Body of pancreas (tissue), 4 donors: ENCODE results near the gene BANK1. TPM values are rescaled to one million over a fixed set of nuclear protein-coding genes. Genes with fewer than 3 reads are reported as not detected.

Source experiments
- ATAC-seq: fragments of 150-250 bp; one replicate; pipeline ENCODE4 v1.9.1; 2016
- DNase-seq, 4 donors: peaks; one replicate each; pipeline ENCODE4 v3.0.0-alpha.2; 2019
- H3K27ac ChIP-seq, 4 donors: fragments of 200-600 bp; sonication (generic); 1 replicate in 3 of 4; 2 replicates in 1 of 4; pipeline versions ENCODE4 v1.5.1 to v1.6.1; 2016 to 2019; ENCODE audit warnings: mild to moderate bottlenecking in 1 of 4, mixed read lengths in 1 of 4, moderate library complexity in 1 of 4
- H3K27me3 ChIP-seq, 2 donors: fragments of 200-600 bp; sonication (generic); one replicate each; pipeline ENCODE4 v1.6.0; 2016; ENCODE audit warnings: mild to moderate bottlenecking in 1 of 2
- H3K36me3 ChIP-seq, 2 donors: fragments of 200-600 bp; sonication (generic); replicated peaks in 1 of 2; 2 replicates each; pipeline ENCODE4 v1.5.1; 2016; ENCODE audit warnings: low read depth in 2 of 2; ENCODE audit not compliant: insufficient read depth in 1 of 2
- H3K4me1 ChIP-seq: fragments of 200-600 bp; sonication (generic); one replicate; pipeline ENCODE4 v1.6.0; 2016
- H3K4me3 ChIP-seq, 2 donors: fragments of 200-600 bp; sonication (generic); 1 replicate in 1 of 2; 2 replicates in 1 of 2; pipeline ENCODE4 v1.5.1; 2016 to 2019
- H3K9me3 ChIP-seq, 3 donors: fragments of 200-600 bp; sonication (generic); 1 replicate in 2 of 3; 2 replicates in 1 of 3; pipeline ENCODE4 v1.5.1; 2016
- CTCF ChIP-seq, 7 experiments: fragments of 450-650 bp in 4 of 7; fragments of 200-600 bp in 3 of 7; sonication (generic) in 3 of 7; IDR thresholded peaks; one replicate each; pipeline ENCODE4 v1.5.1; 2016 to 2019; ENCODE audit warnings: antibody characterized with exemption in 7 of 7
- POLR2A ChIP-seq, 3 donors: fragments of 450-650 bp; IDR thresholded peaks; one replicate each; pipeline ENCODE4 v1.6.1; 2016; ENCODE audit warnings: antibody characterized with exemption in 3 of 3, mild to moderate bottlenecking in 2 of 3
- WGBS, 2 donors: methylation state at CpG; one replicate each; pipeline ENCODE4 v1.1.5; 2017; 5-methylcytosine and 5-hydroxymethylcytosine counted together
- intact Hi-C: fragments of 100-400 bp; cut with DNase I; formaldehyde crosslinking; loops from one replicate; pipeline ENCODE4 v1.15.1; 2023
- total RNA-seq, 2 donors: library from RNA; depleted of rRNA; stranded (reverse); fragments of >200 nt; gene quantifications; one replicate each; pipeline ENCODE4 v1.1.0, GENCODE V29; 2016

BANK1 gene
- total RNA-seq, 2 donors from 2014 or later = 1.0 to 2.0 TPM

GRCh38 chr4:102042871-102043802, 252.6 kb downstream of the BANK1 start:
- DNase-seq (no peak), ATAC-seq (no peak)
- no peak overlapping the region for H3K27ac ChIP-seq
- no peaks in the 10 kb centered on the region for H3K4me1 ChIP-seq
- no peaks in the 10 kb centered on the region for H3K36me3 ChIP-seq
- no peaks in the 10 kb centered on the region for H3K27me3 ChIP-seq
- H3K9me3 ChIP-seq = no peaks in the 10 kb centered on the region
- TF ChIP-seq POLR2A (IDR thresholded peaks at IDR 0.05) (no peak), CTCF (IDR thresholded peaks at IDR 0.05) (no peak)
- no peak overlapping the region for H3K4me3 ChIP-seq
- WGBS, 2 donors = 59 to 62% methylated on average over 7 of the region's 7 CpGs
- intact Hi-C loops = no loop called here

- intact Hi-C loops = no loop called here
- no peak for DNase-seq
Measured at GRCh38 chr4:102047616-102048015, 257.1 kb downstream of the BANK1 start.

DNA sequence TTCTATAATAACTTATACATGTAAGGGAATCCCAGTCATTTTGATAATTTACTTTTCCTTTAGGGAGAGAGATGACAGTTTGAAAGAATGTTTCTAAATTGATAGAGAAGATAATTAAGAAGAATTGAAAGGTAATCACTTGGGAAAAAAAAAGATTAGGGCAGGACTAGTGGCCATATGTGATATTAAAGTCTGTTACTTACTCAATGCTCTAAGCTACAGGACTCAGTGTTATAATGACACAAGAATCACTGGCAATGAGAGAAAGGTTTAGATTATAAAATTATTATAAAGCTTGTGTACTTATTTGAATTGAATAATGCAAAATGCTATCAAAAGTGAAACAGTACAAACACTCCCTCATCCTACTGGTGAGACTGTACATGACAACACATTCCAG, 265.3 kb downstream of the BANK1 start:
- Histone ChIP-seq H3K9me3 (no peaks in the 10 kb centered on the region), H3K4me3 (no peak overlapping the region), H3K27ac (no peak overlapping the region), H3K4me1 (no peaks in the 10 kb centered on the region), H3K36me3 (no peaks in the 10 kb centered on the region), H3K27me3 (no peaks in the 10 kb centered on the region)
- DNase-seq (no peak), ATAC-seq (no peak)
- intact Hi-C loops = no loop called here
- TF ChIP-seq CTCF (IDR thresholded peaks at IDR 0.05) = no peak
- TF ChIP-seq POLR2A (IDR thresholded peaks at IDR 0.05) = no peak

More at GRCh38 chr4:102047616-102048015, 257.1 kb downstream of the BANK1 start:
- H3K4me1 ChIP-seq = no peaks in the 10 kb centered on the region
- TF ChIP-seq CTCF (IDR thresholded peaks at IDR 0.05) (no peak), POLR2A (IDR thresholded peaks at IDR 0.05) (no peak)
- no peak overlapping the region for H3K4me3 ChIP-seq
- WGBS, 2 donors = 28 to 29% methylated on average over 2 of the region's 2 CpGs
- H3K27me3 ChIP-seq = no peaks in the 10 kb centered on the region
- H3K27ac ChIP-seq = no peak overlapping the region
- ATAC-seq = no peak
- no peaks in the 10 kb centered on the region for H3K36me3 ChIP-seq
- H3K9me3 ChIP-seq = no peaks in the 10 kb centered on the region

- no peak for ATAC-seq
- TF ChIP-seq CTCF (IDR thresholded peaks at IDR 0.05) (no peak), POLR2A (IDR thresholded peaks at IDR 0.05) (no peak)
- no peaks in the 10 kb centered on the region for H3K27me3 ChIP-seq
- WGBS, 2 donors = 59 to 72% methylated on average over 4 of the region's 4 CpGs
- intact Hi-C loops = no loop called here
- DNase-seq = no peak
- no peaks in the 10 kb centered on the region for H3K36me3 ChIP-seq
- no peak overlapping the region for H3K27ac ChIP-seq
- no peaks in the 10 kb centered on the region for H3K9me3 ChIP-seq
- no peaks in the 10 kb centered on the region for H3K4me1 ChIP-seq
- H3K4me3 ChIP-seq = no peak overlapping the region
Measured at GRCh38 chr4:102057122-102057521, 266.6 kb downstream of the BANK1 start.

DNA sequence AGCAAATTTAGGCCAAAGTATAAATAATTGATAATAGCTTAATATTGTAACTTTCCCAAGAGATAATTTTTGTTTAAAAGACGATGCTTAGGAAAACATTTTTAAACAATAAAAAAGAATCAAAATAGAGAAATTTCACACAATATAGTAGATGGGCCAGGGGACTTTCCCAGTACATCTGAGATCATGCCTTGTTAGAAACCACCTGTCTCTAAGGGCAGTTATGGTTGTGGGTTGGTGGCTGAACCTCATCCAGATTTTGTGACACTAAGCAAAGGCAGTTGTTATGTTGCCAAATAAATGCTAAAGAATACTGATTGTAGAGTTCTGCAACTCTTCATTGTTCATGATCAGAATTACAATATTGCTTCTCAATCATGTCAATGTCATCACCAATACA, 270.6 kb downstream of the BANK1 start:
- DNase-seq = no peak
- H3K9me3 ChIP-seq = no peaks in the 10 kb centered on the region
- H3K4me3 ChIP-seq = no peak overlapping the region
- intact Hi-C loops = no loop called here
- no peaks in the 10 kb centered on the region for H3K27me3 ChIP-seq
- WGBS, 2 donors = 64 to 66% methylated on average over 1 of the region's 1 CpG
- no peak for ATAC-seq
- no peaks in the 10 kb centered on the region for H3K4me1 ChIP-seq
- H3K27ac ChIP-seq = no peak overlapping the region
- TF ChIP-seq POLR2A (IDR thresholded peaks at IDR 0.05) (no peak), CTCF (IDR thresholded peaks at IDR 0.05) (no peak)
- no peaks in the 10 kb centered on the region for H3K36me3 ChIP-seq
